MCF 10A (cell line): ENCODE measurements around the gene ZNF302. TPM values are rescaled to one million over a fixed set of nuclear protein-coding genes. Genes with fewer than 3 reads are reported as not detected.

Source experiments
- BruUV-seq: library from RNA; stranded (reverse); fragments of 400-500 nt; replicated peaks from 2 replicates; lab custom pipeline; 2021; lab: Mats Ljungman, UMichigan
- CTCF ChIA-PET: fragments of 300-600 bp; sonication (Branson Sonifier 250); formaldehyde crosslinking; extraction: SDS; loops from one replicate; lab custom pipeline; 2021; ENCODE audit warnings: antibody characterized with exemption, inconsistent platforms; lab: Yijun Ruan, JAX
- POLR2A ChIA-PET: fragments of 300-600, 350-650 bp; sonication (Branson Sonifier 250); formaldehyde crosslinking; extraction: SDS; loops from one replicate; lab custom pipeline; 2020; ENCODE audit warnings: antibody characterized with exemption, inconsistent platforms; lab: Yijun Ruan, JAX
- DNase-seq: peaks from one replicate; pipeline ENCODE4 v3.0.0-alpha.2; 2018; ENCODE audit not compliant: unreplicated experiment
- H3K27ac Mint-ChIP-seq: one replicate; pipeline ENCODE4 v1.8.0; 2022; ENCODE audit warnings: mild to moderate bottlenecking, low read depth, mixed read lengths; ENCODE audit not compliant: unreplicated experiment
- H3K27me3 Mint-ChIP-seq: one replicate; pipeline ENCODE4 v1.8.0; 2022; ENCODE audit warnings: mixed read lengths; ENCODE audit not compliant: insufficient read depth, unreplicated experiment
- H3K36me3 Mint-ChIP-seq: one replicate; pipeline ENCODE4 v1.8.0; 2022; ENCODE audit warnings: mild to moderate bottlenecking, moderate library complexity, mixed read lengths; ENCODE audit not compliant: insufficient read depth, unreplicated experiment
- H3K4me1 Mint-ChIP-seq: one replicate; pipeline ENCODE4 v1.8.0; 2022; ENCODE audit warnings: mixed read lengths; ENCODE audit not compliant: insufficient read depth, unreplicated experiment
- H3K4me3 Mint-ChIP-seq: one replicate; pipeline ENCODE4 v1.8.0; 2022; ENCODE audit warnings: mild to moderate bottlenecking, moderate library complexity, mixed read lengths; ENCODE audit not compliant: unreplicated experiment
- H3K9me3 Mint-ChIP-seq: one replicate; pipeline ENCODE4 v1.8.0; 2022; ENCODE audit warnings: mixed read lengths; ENCODE audit not compliant: unreplicated experiment
- intact Hi-C: fragments of 100-400 bp; cut with micrococcal nuclease; formaldehyde crosslinking; loops from 2 replicates; pipeline ENCODE4 v1.14.1; 2022
- total RNA-seq: library from RNA; stranded (reverse); gene quantifications from 2 replicates; pipeline ENCODE4 v1.2.3, GENCODE V29; 2022
- TF ChIP-seq, protein P1 (sequence below): fragments of 200-600 bp; IDR thresholded peaks from one replicate; pipeline ENCODE4 v1.8.0; 2022; ENCODE audit warnings: antibody characterized with exemption, mild to moderate bottlenecking; ENCODE audit not compliant: unreplicated experiment

The ZNF302 gene
- total RNA-seq, 1 experiment from 2014 or later = 3.9 TPM

DNA sequence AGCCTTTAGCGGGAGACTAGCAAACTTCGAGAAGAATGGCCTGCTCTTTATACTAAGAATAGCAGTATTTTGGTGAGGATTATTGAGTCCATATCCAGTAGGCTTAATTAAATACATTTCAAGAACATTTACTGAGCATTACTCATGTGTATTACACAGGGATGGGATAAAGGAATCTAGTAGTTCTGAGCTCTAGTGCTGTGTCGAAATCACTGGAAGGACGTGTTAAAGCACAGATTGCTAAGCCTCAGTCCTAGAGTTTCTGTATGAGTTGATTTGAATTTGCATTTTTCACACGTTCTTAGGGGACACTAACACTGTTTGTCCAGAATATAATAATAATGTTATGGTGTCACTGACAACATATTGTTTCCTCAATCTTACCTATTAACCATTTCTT, 9.0 kb downstream of the ZNF302 start:
- intact Hi-C loops = no loop called here
- no peaks in the 10 kb centered on the region for H3K27me3 Mint-ChIP-seq
- H3K4me1 Mint-ChIP-seq = no peaks in the 10 kb centered on the region
- DNase-seq = no peak
- TF ChIP-seq, protein P1, sequence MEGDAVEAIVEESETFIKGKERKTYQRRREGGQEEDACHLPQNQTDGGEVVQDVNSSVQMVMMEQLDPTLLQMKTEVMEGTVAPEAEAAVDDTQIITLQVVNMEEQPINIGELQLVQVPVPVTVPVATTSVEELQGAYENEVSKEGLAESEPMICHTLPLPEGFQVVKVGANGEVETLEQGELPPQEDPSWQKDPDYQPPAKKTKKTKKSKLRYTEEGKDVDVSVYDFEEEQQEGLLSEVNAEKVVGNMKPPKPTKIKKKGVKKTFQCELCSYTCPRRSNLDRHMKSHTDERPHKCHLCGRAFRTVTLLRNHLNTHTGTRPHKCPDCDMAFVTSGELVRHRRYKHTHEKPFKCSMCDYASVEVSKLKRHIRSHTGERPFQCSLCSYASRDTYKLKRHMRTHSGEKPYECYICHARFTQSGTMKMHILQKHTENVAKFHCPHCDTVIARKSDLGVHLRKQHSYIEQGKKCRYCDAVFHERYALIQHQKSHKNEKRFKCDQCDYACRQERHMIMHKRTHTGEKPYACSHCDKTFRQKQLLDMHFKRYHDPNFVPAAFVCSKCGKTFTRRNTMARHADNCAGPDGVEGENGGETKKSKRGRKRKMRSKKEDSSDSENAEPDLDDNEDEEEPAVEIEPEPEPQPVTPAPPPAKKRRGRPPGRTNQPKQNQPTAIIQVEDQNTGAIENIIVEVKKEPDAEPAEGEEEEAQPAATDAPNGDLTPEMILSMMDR = no peak
- BruUV-seq = no TSS peak
- POLR2A ChIA-PET = interaction anchor here (0.6 kb wide), 1 partner anchor 23 kb away, joined by 4 read pairs; no protein-coding TSS in a partner anchor
- H3K27ac Mint-ChIP-seq = no peak overlapping the region
- H3K9me3 Mint-ChIP-seq = peaks cover 25% of the 10 kb centered on the region
- CTCF ChIA-PET = no interaction called here
- no peak overlapping the region for H3K4me3 Mint-ChIP-seq
- peaks cover 16% of the 10 kb centered on the region for H3K36me3 Mint-ChIP-seq

DNA sequence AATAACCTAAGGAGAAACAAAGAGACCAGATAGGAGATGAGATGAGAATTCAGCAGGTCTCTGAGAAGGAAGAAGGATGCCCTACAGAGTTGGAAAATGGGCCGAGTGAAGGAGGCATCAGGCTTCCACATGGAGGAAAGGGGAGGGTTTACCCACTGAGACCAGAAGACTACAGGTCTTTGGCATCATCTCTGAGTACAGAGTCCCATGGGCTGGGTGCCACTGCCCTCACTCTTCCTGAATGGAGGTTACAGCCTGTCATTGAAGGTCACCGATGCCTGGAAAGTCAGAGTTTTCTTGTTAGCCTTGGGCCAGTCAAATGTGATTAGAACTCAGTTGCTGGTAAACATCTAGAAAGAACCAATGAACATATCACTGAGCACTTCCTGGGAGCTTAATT, 9.9 kb downstream of the ZNF302 start:
- Mint-ChIP-seq H3K4me3 (no peak overlapping the region), H3K9me3 (peaks cover 32% of the 10 kb centered on the region), H3K27me3 (no peaks in the 10 kb centered on the region), H3K36me3 (peaks cover 19% of the 10 kb centered on the region), H3K4me1 (peaks cover 1% of the 10 kb centered on the region), H3K27ac (no peak overlapping the region)
- BruUV-seq = no TSS peak
- TF ChIP-seq, protein P1 = no peak
- DNase-seq = no peak
- ChIA-PET POLR2A (no interaction called here), CTCF (interaction anchor here (0.5 to 0.9 kb wide), 2 partner anchors 15 to 26 kb away, joined by 3 read pairs; no protein-coding TSS in a partner anchor)
- intact Hi-C loops = no loop called here

DNA sequence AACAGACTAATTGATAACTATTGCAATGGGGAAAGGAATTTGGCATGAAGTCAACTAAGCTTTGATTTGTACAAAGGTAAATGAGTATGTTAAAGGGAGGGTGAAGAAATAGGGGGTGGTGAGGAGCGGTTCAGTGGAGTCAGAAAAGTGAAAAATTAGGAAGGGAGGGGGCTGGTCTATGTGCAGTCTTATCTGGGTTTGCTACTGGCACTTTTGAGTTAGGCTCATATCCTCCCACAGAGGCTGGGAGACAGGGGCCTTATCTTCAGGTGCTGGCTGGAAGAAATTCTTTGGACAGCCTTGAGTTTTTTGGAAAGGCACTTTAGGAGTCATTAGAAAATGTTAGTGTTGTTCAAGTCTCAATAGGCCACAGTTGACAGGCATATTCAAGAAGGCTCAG, 11.1 kb downstream of the ZNF302 start:
- Mint-ChIP-seq H3K4me1 (peaks cover 5% of the 10 kb centered on the region), H3K9me3 (peaks cover 32% of the 10 kb centered on the region), H3K27ac (no peak overlapping the region), H3K4me3 (no peak overlapping the region), H3K27me3 (no peaks in the 10 kb centered on the region), H3K36me3 (peaks cover 13% of the 10 kb centered on the region)
- CTCF ChIA-PET = interaction anchor here (0.6 to 0.7 kb wide), 2 partner anchors 157 to 1269 kb away, joined by 3 read pairs; no protein-coding TSS in a partner anchor
- TF ChIP-seq, protein P1 = no peak
- POLR2A ChIA-PET = no interaction called here
- intact Hi-C loops = no loop called here
- BruUV-seq = no TSS peak
- no peak for DNase-seq

DNA sequence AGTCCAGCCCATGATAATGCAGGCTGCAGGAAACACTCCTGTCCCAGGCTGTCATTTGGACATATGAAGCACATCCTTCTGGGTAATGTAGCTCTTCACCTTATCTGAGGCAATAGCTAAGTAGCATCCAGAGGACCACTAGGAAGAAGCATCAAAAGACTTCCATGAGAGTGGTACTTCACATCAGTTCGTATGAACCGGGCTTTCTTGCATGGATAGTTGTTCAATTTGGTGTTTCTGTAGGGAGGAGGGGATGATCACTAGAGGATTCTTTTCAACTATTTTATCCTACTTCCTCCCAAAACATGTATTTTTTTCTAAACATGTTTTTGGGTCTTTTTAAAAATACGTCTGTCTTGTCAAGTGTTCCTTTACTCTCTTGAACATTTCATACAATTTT, 12.9 kb downstream of the ZNF302 start:
- intact Hi-C loops = no loop called here
- Mint-ChIP-seq H3K9me3 (peaks cover 36% of the 10 kb centered on the region), H3K4me1 (peaks cover 5% of the 10 kb centered on the region), H3K36me3 (peaks cover 4% of the 10 kb centered on the region), H3K4me3 (no peak overlapping the region), H3K27ac (no peak overlapping the region), H3K27me3 (no peaks in the 10 kb centered on the region)
- TF ChIP-seq, protein P1 = no peak
- no peak for DNase-seq
- BruUV-seq = no TSS peak
- ChIA-PET CTCF (no interaction called here), POLR2A (no interaction called here)
